Left renal cortex interstitium (tissue), 4 donors: ENCODE data around the gene RLN3. TPM values are rescaled to one million over a fixed set of nuclear protein-coding genes. Genes with fewer than 3 reads are reported as not detected.

Source experiments
- DNase-seq, 4 donors: peaks; one replicate each; pipeline ENCODE4 v3.0.0-alpha.2; 2013; ENCODE audit warnings: low read depth in 4 of 4, low spot score in 2 of 4, missing footprints in 1 of 4
- polyA plus RNA-seq, 4 donors: library from polyadenylated mRNA; unstranded; fragments of 120-200 nt; gene quantifications; one replicate each; pipeline ENCODE4 v1.2.1, GENCODE V29; 2013; ENCODE audit not compliant: insufficient read length in 4 of 4

Gene RLN3
- polyA plus RNA-seq, 4 donors: not detected

- DNase-seq: no peak
These were observed 34.2 kb upstream of the RLN3 start for GRCh38 chr19:13993590-13994300.

DNA sequence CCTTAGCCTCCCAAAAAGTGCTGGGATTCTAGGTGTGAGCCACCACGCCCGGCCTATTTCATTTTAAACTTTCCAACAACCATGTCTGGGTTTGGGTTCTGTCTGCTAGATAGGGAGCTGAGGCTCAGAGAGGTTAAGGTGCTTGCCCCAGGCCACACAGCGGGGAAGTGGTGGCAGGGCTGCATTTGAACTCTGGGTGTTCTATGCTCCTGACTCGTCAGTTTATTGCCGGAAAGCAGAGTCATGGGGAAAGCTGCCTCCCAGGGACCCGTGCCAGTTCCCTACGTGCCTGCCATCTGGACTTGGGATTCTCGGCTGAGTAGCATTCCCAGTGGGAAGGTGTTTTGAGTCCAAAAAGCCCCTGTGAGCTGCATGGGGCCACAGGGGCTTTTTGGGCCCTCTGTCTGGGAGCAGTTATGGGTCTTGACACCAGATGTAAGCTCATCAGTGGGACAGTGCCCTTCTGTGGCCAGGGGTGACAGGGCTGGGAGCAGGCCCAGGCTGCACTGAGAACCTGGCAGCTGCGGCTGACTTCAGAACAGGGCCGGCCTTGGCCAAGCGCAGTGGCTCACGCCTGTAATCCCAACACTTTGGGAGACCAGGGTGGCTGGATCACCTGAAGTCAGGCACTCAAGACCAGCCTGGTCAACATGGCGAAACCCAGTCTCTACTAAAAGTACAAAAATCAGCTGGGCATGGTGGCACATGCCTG, 32.8 kb upstream of the RLN3 start:
- no peak for DNase-seq

- DNase-seq: no peak
These were observed 31.8 kb upstream of the RLN3 start for GRCh38 chr19:13995878-13996765.

DNA sequence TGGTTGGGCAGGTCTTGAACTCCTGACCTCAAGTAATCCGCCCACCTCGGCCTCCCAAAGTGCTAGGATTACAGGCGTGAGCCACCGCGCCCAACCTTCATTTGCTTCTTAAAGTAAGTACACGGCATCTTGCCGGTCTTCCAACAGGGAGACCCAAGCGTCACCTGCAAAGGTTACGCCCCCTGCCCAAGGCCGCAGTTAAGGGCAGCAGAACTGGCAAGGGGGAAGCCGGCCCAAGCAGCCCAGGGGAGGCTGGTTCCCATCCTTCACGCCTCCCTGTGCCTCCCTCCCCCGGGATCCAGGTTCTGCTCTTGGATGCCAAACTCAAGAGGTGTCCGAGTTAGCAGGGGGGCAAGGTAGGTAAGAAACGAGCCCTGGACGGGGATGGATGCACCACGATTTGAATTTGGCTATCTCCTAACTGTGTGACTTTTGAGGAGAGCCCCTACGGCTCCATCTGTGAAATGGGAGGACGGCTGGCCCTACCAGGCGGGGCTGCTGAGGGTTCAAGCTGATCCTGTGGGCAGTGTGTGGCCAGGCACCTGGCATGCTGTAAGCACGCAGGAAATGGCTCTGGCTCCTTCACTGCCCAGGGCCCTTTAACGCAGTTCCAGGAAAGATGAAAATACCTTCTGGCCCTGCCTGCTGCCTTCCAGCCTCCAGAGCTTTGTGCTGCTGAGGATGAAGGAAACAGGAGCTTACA, 30.9 kb upstream of the RLN3 start:
- DNase-seq: no peak

GRCh38 chr19:13997631-13997962, 30.4 kb upstream of the RLN3 start:
- no peak for DNase-seq

- DNase-seq: no peak
These were observed 29.5 kb upstream of the RLN3 start for GRCh38 chr19:13998426-13998825.

GRCh38 chr19:13999085-13999484, 28.9 kb upstream of the RLN3 start:
- no peak for DNase-seq

- no peak for DNase-seq
These were observed 27.1 kb upstream of the RLN3 start for GRCh38 chr19:14000691-14001375.

GRCh38 chr19:14002571-14003250, 25.2 kb upstream of the RLN3 start:
- no peak for DNase-seq

GRCh38 chr19:14003251-14004055, 24.5 kb upstream of the RLN3 start:
- no peak for DNase-seq

DNA sequence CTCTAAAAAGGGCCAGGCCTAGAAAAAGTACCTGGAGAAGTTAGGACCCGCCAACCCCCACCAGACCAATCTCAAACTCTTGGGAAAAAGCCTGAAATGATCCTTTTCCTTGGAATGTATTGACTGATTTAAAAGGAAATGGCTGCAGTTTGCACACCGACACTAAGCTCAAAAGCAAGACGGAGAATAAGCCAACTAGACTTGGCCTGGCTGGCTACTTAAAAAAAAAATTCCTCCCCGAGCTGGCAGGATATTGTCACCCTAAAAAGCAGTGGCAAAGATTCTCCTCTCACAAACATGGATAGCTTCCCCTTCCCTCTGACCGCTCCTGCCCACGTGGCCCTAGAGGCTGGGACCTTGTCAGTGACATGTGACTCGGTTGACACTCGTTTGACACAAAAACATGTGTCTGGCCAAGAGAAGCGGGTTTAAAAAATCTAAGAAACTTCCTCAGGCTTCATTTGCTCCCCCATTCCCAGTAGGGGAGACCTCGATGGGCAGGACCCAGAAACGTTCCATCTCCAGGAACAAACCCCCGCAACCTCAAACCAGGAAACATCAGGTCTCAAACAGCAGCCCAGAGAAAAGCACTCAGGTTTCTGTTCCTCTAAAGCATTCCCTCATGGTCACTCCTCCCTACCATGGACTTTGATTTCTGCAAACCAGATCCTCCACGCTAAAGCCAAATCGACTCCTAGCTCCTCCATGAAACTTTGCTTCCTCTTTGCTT, 23.2 kb upstream of the RLN3 start:
- no peak for DNase-seq

DNA sequence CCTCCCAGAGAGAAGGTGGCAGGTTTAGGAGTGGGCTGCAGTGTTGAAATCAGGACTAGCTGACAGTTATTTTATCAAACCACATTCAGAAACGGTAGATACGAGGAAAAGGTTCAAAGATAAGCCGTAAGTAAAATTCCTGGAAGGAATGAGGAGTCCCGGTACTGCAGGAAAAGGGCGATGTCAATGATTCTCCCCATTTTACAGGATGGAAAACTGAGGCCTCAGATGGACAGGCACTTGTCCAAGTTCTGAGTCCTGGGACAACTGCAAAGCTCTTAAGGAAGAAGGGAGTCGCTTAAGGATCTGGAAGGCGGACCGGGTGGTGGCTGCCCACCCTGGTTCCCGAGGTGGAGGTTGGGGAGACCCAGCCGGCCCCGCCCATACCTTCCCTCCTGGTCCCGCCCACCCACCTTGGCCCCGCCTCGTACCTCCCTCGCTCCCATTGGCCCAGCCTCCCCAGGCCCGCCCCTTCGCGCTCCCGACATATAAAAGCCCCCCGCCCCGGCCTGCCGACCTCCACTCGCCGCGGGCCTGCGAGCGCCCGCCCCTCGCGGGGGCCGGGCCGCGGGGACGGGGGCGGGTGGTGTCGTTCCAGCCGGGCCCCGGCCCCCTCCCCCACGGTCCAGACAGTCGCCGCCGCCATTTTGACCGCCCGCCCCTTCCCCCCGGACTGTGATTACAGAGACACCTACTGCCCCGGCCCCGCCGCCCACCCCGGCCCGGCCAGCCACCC, 22.4 kb upstream of the RLN3 start:
- DNase-seq: peak in 3 of 4 donors; percentile 69 to 74 (median 72)

DNA sequence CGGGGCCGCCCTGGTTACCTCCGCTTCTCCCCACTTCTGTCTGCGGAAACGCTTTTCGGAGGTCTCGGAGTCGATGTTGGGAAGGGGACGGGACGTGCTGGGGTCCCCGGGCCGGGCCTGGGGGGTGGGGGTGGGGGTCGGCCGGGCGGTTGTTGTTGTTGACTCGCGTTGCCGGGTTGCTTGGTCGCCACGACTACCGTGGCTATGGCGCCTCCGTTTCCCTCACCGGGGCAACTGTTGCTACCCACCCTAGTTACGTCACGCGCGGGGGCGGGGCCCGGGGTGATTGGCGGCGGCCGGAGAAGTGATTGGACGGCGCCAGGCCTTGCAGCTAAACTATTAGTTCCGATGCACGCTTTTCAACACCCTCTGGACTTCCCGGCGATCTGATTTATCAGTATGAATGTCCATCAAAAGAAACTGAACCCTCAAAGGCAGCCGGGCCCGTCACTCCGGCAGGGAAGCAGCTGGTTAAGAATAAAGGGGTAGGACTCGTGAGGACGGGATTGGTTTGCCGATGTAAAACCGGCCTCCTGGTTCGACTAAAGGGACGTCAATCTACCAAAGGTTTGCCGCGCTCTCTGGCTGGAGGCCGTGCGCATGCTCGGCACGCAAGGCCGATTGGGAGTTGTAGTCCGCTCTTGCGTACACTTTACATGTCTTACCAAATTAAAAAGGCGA, 21.7 kb upstream of the RLN3 start, which contains the start of gene RFX1:
TSS of gene RFX1 (minus strand) at position 236 of the 681 bp plus-strand sequence. CDS start 12,477 bp downstream, outside the sequence.
- DNase-seq: peak; percentile 97 to 99 (median 98)

- DNase-seq: peak in 1 of 4 donors; percentile 87
These were observed 21.0 kb upstream of the RLN3 start for GRCh38 chr19:14006766-14007562.

- no peak for DNase-seq
These were observed 15.5 kb upstream of the RLN3 start for GRCh38 chr19:14012378-14012915.
